NOMO-1 treated with DMSO at 0.1 percent for 48 hours (cell line): ENCODE results near the gene MVB12B.
"Not testable (repeated sequence)": the region's sequence is repeated elsewhere in the genome, so short reads cannot be mapped to it uniquely, and the experiment has no call there.

ENCODE experiments used
- DNase-seq: peaks from one replicate; lab custom pipeline; 2025; ENCODE audit not compliant: unreplicated experiment; lab: John Stamatoyannopoulos, UW

MVB12B gene

DNA sequence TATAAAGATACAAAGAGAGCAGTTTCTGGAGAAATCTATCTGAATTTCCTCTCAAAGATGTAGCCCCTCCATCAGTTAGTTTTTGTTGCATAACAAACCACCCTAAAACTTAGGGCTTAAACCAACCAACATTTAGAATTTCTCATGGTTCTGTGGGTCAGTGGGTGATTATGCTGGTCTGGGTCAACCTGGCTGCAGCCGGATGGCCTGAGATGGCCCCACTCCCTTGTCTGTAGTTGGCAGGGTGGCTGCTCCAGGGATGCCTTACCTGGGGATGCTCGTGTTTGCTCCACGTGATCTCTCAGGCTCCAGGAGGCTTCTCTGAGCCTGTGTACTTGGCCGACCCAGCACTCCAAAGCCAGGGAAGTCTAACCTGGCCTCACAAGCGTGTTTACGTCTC lies 139.3 kb downstream of the MVB12B start:
- DNase-seq = no peak

DNA sequence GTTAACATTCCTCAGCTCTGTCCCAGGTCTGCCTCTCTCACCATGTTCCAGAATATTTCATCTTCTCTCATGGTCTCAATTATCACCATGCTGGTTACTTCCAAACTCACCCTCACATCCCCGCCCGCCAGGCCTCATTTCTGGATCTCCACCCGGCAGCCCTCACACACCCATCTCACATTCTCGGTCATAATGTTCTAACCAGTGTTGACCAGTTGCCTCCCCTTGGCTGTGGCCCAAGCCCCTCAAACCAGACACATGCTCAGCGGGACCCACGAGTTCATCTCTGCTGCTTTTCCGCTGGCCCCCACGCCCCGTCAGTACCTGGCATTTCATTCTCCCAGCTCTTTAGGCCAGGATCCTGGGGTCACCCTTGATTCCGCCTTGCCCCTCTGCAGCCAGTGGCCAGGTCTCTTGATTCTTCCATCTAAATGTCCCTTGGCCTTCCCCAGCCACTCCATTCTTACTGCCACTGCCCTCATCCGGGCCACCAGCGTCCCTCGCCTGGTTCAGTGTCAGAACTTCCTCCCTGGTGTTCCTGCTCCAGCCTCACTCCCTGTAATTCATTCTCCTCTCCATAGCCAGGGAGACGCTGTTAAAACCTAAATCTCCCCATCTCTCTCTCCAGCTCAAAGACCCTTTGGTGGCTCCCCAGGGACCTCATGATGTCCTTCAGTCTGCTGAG lies 141.7 kb downstream of the MVB12B start:
- no peak for DNase-seq

DNA sequence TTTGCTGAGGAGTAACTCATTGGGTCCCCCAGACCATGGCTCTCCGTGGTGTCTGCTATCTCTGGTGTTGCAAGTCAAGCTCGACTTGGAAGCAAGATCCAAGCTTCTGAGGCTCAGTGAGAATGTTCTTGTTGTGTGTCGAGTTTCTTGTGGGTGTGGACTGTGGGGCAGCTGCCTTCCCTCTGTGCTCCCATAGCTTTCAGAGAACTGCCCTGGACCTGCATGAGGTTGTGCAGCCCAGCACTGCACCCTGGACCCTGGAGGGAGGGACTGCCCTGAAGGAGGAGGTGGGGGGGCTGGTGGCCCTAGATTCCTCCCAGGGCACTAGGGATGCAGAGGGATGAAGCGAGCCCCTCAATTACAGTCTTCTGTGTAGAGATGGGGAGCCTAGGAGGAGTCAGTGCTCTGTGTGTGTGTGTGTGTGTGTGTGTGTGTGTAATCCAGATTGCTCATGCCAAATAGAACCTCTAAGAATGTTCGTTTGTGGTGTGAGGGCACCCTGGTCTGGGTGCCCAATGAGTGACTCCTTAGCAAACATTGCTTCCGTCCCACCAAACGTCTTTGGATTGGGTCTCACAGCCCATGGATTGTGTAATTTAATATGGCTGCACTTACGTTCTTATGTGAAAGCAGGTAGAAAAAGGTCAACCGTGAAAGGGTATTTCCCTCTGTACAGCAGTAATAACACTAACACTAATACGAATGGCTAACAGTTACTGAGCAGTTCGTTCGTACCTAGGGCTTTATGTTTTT lies 143.8 kb downstream of the MVB12B start:
- DNase-seq = peak; percentile 83

DNA sequence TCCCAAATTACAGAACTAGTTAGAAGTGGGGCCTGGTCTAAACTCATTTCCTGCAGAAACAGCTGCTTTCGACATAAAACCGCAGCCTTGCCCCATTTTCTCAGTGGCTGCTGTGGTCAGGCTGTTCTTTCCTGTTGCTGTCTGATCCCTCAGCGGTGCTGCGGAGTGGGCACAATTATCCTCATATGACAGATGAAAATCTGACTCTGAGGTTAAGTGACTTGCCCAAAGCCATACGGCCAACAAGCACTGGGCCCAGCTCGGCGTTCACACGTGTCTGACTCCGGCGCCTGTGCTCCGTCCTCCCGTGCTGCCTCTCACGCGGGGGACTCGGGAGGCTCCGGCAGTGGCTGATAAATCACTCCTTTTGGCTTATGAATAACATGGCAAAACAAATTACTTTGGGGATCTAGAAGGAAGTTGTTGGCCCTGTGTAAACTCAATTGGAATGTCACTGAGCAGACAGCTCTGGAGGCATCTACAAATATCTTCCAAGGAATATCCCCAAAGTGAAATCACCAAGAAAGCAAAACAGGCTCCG lies 144.5 kb downstream of the MVB12B start:
- peak; percentile 99 for DNase-seq

DNA sequence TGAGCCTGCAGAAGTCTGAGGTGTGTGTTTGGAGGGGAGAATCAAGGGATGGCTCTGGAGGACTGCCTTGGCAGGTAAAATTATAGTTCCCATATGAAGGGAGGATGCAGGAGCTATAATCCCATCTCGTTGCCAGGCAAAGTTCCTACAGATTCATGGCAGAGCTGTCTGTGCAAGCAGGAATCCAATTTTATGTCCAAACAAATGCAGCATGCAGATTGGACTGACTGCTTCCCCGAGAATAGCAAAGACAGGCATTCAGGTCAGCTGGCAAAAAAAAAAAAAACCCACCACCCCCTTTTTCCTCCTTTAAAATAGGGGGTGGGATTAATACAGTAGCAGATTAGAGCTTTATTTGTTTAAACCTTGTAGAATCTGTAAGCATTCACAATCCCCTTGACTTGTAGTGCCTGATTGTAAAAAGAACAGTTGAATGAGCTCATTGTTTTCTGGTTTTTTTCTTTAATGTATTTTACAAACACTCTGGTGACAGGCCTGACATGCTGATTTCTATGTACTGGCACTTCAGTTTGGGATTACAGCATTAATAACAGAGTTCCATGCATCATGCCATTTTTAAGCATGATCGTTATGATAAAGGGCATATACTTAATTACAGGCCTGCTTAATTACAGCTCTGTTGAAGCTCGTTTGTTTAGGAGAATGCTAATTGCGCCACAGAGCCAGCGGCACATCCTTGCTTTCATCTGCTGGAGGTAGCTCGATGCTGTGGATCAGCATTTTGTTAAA lies 145.7 kb downstream of the MVB12B start:
- peak; percentile 45 for DNase-seq

- DNase-seq = no peak
Measured at GRCh38 chr9:126472948-126473298, 146.3 kb downstream of the MVB12B start.

- DNase-seq = no peak
Measured at GRCh38 chr9:126474206-126474765, 147.7 kb downstream of the MVB12B start.

DNA sequence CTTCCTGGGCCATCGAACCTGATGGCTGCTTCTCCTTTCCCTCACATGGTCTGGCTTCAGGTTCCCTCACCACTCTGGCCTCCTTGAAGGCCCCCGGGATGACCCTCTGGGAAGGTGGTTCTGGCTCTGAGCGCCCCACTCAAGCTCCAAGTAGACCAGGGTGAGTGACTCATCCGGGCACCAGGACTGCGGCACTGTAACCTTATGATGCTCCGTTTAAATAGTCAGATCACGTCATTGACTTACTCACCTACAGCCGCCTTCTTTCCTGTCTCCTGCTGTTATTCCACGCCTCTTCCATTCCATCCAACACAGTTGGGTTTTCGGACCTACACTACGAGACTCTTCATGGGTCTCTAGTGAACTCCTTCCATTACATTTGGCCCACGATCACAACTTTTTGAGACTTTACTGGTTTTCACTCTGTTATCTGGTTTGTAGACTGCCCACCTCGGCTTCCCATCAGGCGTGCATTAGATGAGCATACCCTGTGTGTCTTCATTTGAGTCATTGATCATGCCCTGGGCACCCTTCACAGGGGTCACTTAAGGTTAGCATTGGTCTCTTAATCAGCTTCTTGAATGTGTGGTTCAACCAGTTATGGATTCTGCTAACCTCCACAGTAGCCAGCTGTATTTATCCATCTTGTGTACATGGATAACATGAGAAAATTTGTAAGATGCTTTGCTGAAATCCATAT lies 148.3 kb downstream of the MVB12B start:
- DNase-seq = no peak

GRCh38 chr9:126475933-126476555 lies 149.4 kb downstream of the MVB12B start:
- DNase-seq = no peak

- not testable (repeated sequence) for DNase-seq
Measured at GRCh38 chr9:126477432-126477831, 150.8 kb downstream of the MVB12B start.

- DNase-seq = no peak
Measured at GRCh38 chr9:126478216-126478981, 151.8 kb downstream of the MVB12B start.

DNA sequence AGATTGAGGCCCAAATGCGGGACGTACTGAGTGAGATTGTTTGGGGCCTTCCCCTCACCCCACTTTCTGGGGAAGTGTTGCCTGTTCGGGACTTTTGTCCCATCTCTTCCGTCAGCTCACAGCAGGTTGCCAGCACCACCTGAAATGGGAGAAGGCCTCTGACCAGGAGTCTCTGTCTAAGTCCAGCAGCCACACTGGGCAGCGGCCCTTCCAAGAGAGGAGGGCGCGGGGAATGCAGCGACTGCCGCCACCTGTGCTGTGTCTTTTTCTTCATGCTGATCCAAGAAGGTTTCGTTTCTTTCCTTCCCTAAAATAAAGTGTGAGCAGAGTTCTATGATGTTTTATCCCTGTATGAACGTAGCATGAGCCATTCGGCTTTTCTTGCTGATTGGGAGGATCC lies 152.9 kb downstream of the MVB12B start:
- DNase-seq = no peak

DNA sequence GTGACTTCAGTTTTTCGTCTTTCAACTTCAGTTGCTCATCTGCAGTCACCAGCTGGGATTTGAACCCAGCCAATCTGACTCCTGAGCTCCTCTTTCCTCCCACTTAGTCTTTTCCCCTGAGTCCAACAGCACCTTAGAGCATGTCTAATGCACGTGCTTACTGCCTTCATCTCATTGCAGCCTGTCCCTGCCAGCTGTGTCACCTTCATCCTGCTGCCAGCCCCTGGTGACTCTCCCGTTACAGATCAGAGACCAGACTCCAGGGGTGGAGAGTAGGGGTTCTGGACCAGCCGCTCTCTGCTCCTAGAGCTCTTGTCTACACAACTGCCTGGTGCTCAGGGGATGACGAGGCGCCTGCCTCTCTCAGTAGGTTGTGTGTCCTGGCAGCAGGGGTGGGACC lies 154.2 kb downstream of the MVB12B start:
- DNase-seq = no peak

GRCh38 chr9:126481862-126482261 lies 155.2 kb downstream of the MVB12B start:
- DNase-seq = no peak

DNA sequence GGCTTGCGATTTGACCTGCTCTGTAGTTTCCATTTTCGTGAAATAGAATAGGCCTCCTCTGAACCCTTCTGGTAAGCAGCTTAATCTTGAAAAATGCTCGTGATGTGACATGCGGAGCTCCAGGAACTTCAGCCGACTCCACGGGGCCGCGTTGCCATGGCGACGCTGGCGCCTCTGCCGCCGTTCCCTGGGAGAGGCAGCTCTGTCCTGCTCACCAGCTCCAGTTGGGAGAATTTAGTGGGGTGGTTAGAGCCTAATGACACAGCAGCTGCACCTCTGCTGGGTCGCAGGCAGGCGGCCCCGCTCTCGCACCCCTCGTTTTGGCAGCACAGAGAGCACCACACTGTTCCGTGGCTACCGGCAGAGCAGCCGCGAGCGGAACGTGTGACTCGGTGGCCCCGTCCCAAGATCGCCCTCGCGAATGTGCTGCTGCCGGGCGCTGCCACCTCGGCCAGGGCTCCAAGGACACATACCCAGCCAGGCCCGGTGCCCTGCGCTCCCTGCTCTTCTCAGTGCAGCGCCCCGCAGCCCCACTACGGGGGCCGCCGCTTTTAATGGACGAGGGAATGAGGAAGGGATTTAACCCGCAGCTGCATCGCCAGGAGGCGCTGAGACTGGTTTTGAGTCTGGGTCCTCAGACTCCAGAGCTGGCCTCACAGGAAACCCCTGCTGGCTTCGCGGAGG lies 155.9 kb downstream of the MVB12B start:
- DNase-seq = no peak

DNA sequence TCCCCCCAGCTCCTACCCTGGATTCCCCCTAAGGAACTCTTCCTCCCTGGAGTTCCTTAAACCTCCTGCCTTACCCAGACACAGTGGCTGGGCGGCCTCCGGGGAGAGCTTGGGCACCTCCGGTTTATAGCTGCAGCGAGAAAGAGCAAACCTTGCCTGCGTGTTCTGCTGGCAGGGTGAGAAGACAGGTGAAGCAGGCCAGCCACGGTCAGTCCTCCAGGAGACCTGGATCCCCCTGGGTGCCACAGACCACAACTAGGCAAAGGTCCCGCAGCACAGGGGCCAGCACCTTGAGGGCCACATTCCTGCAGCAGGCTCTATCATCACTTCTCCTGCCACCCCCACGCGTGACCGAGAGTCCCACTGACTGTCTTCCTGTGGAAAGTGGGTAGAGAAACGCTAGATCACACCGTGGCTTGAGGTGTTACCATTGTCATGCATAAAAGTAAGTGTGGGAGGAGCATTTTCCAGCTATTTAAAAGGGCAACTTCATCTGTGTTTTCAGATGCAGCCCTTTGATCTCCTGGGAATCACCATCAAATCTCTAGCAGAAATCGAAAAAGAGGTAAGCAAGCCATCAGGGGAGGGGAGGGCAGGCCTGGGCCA lies 156.9 kb downstream of the MVB12B start:
- no peak for DNase-seq

DNA sequence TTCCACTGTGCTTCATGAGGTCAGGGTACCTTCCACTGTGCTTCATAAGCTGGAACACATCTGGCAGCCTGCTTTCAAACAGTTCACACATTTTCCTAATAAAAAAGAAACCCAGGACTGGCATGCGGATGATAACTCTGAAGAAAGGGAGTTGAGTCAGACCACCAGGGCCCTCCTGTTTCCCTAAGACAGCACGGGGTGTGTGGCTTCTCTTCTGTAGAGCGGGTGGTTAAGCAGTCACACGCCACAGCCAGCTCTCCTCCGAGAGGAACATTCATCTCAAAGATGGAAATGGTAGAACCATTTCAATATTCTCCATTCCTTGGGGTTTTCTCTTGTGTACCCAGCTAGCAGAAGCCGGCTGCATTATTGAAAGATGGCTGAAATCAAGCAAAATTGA lies 159.0 kb downstream of the MVB12B start:
- no peak for DNase-seq

DNA sequence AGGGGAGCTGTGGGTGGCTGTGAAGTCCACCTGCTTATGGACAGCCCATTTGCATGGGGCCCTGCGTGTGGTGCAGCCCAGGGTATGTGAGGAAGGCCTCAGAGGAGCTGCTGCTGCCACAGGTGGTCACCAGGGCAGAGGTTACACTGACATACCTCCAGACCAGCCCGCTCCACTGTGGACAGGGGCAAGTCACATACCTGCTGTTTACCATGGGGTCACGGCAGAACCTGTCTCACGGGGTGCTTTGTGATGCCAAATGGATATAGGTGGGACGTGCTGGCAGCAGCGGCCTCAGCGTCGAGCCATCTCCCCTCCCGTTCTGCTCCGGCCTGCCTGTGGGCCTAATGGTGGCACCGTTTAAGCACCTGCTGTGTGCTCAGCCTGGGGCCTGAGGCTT lies 159.6 kb downstream of the MVB12B start:
- DNase-seq = no peak

DNA sequence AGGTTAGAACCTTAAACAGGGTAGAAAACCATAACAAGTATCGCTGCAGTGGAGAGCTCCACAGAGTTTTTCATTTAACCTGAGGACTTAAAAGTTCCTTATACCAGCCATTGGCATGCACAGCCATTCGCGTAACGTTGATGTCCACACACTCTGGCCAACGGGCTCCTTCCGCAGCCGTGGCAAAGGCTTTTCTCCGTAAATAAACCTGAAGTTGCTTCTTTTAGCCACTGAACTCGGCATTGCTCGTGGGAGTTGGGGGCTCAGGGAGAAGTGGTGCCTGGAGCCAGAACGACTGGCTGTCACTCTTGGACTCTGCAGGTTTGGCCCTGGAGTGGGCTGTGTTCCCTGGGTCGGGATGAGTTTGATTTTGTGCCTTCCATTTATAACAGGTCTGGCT lies 161.2 kb downstream of the MVB12B start:
- DNase-seq = no peak
